Measurements from ENCODE around the gene PRKCA.
A peak's percentile ranks its signal among the peaks of the same experiment; 100 is the strongest.
"Not testable (repeated sequence)": the region's sequence is repeated elsewhere in the genome, so short reads cannot be mapped to it uniquely, and the experiment has no call there.

Gene PRKCA

GRCh38 chr17:66464921-66465320 lies 162.5 kb downstream of the PRKCA start:
- no peak for DNase-seq (ENCODE audit: low read depth, low spot score)

- DNase-seq (ENCODE audit: low read depth, low spot score): no peak
Measured at GRCh38 chr17:66465701-66466100, 163.3 kb downstream of the PRKCA start.

- DNase-seq (ENCODE audit: low read depth, low spot score): no peak
Measured at GRCh38 chr17:66466106-66466820, 163.8 kb downstream of the PRKCA start.

GRCh38 chr17:66466840-66467367 lies 164.5 kb downstream of the PRKCA start:
- DNase-seq (ENCODE audit: low read depth, low spot score): peak; percentile 85

GRCh38 chr17:66467766-66468165 lies 165.4 kb downstream of the PRKCA start:
- DNase-seq (ENCODE audit: low read depth, low spot score): no peak

- no peak for DNase-seq (ENCODE audit: low read depth, low spot score)
Measured at GRCh38 chr17:66468241-66469087, 166.1 kb downstream of the PRKCA start.

GRCh38 chr17:66469088-66469442 lies 166.7 kb downstream of the PRKCA start:
- no peak for DNase-seq (ENCODE audit: low read depth, low spot score)

GRCh38 chr17:66469461-66469860 lies 167.0 kb downstream of the PRKCA start:
- no peak for DNase-seq (ENCODE audit: low read depth, low spot score)

- DNase-seq (ENCODE audit: low read depth, low spot score): no peak
Measured at GRCh38 chr17:66469890-66470289, 167.5 kb downstream of the PRKCA start.

GRCh38 chr17:66472123-66472522 lies 169.7 kb downstream of the PRKCA start:
- DNase-seq (ENCODE audit: low read depth, low spot score): no peak

- DNase-seq (ENCODE audit: low read depth, low spot score): no peak
Measured at GRCh38 chr17:66474258-66474657, 171.8 kb downstream of the PRKCA start.

- no peak for DNase-seq (ENCODE audit: low read depth, low spot score)
Measured at GRCh38 chr17:66474806-66475497, 172.5 kb downstream of the PRKCA start.

GRCh38 chr17:66476014-66476413 lies 173.6 kb downstream of the PRKCA start:
- DNase-seq (ENCODE audit: low read depth, low spot score): no peak

GRCh38 chr17:66477615-66478283 lies 175.3 kb downstream of the PRKCA start:
- DNase-seq (ENCODE audit: low read depth, low spot score): no peak

GRCh38 chr17:66479230-66479889 lies 176.9 kb downstream of the PRKCA start:
- not testable (repeated sequence) for DNase-seq (ENCODE audit: low read depth, low spot score)

GRCh38 chr17:66480243-66480642 lies 177.8 kb downstream of the PRKCA start:
- DNase-seq (ENCODE audit: low read depth, low spot score): no peak

- no peak for DNase-seq (ENCODE audit: low read depth, low spot score)
Measured at GRCh38 chr17:66480802-66481201, 178.4 kb downstream of the PRKCA start.

- DNase-seq (ENCODE audit: low read depth, low spot score): no peak
Measured at GRCh38 chr17:66481271-66481670, 178.9 kb downstream of the PRKCA start.

- no peak for DNase-seq (ENCODE audit: low read depth, low spot score)
Measured at GRCh38 chr17:66483906-66484305, 181.5 kb downstream of the PRKCA start.

- DNase-seq (ENCODE audit: low read depth, low spot score): no peak
Measured at GRCh38 chr17:66485309-66485947, 183.0 kb downstream of the PRKCA start.

GRCh38 chr17:66487121-66487520 lies 184.7 kb downstream of the PRKCA start:
- no peak for DNase-seq (ENCODE audit: low read depth, low spot score)
